Kasumi-1 (cell line): ENCODE measurements around the gene PIK3C2G.
"Not testable (repeated sequence)": the region's sequence is repeated elsewhere in the genome, so short reads cannot be mapped to it uniquely, and the experiment has no call there.

Experiments
- DNase-seq, 2 experiments: peaks; one replicate each; lab custom pipeline; 2025; lab: John Stamatoyannopoulos, UW

The PIK3C2G gene

GRCh38 chr12:18261273-18261672 lies at the start of gene PIK3C2G:
Gene PIK3C2G (plus strand): TSS chr12:18261518. CDS start chr12:18282082, 20,564 bp downstream.
- DNase-seq: no peak

GRCh38 chr12:18217966-18218365 lies 43.4 kb upstream of the PIK3C2G start:
- DNase-seq: no peak

GRCh38 chr12:18221726-18222125 lies 39.6 kb upstream of the PIK3C2G start:
- no peak for DNase-seq

GRCh38 chr12:18222699-18223098 lies 38.6 kb upstream of the PIK3C2G start:
- no peak for DNase-seq

- peak; percentile 86 to 94 for DNase-seq
These were observed 36.6 kb upstream of the PIK3C2G start for GRCh38 chr12:18224745-18225144.

- no peak for DNase-seq
These were observed 21.8 kb upstream of the PIK3C2G start for GRCh38 chr12:18239526-18239925.

GRCh38 chr12:18242380-18243089 lies 18.8 kb upstream of the PIK3C2G start:
- DNase-seq: no peak

- no peak for DNase-seq
These were observed 18.1 kb upstream of the PIK3C2G start for GRCh38 chr12:18243238-18243637.

- peak in 1 of 2 experiments; percentile 25 for DNase-seq
These were observed 15.3 kb upstream of the PIK3C2G start for GRCh38 chr12:18246066-18246465.

- peak; percentile 92 to 96 for DNase-seq
These were observed 10.9 kb upstream of the PIK3C2G start for GRCh38 chr12:18250313-18250916.

GRCh38 chr12:18254081-18254480 lies 7.2 kb upstream of the PIK3C2G start:
- DNase-seq: no peak

- not testable (repeated sequence) for DNase-seq
These were observed 6.3 kb upstream of the PIK3C2G start for GRCh38 chr12:18255004-18255403.

GRCh38 chr12:18257251-18257650 lies 4.1 kb upstream of the PIK3C2G start:
- DNase-seq: no peak

- DNase-seq: no peak
These were observed 2.4 kb upstream of the PIK3C2G start for GRCh38 chr12:18258929-18259328.

GRCh38 chr12:18259906-18260682 lies 1.2 kb upstream of the PIK3C2G start:
- DNase-seq: no peak

GRCh38 chr12:18261906-18262305 lies 588 bp downstream of the PIK3C2G start:
- no peak for DNase-seq

GRCh38 chr12:18262514-18262913 lies 1.2 kb downstream of the PIK3C2G start:
- DNase-seq: no peak

GRCh38 chr12:18264581-18265075 lies 3.3 kb downstream of the PIK3C2G start:
- no peak for DNase-seq

- no peak for DNase-seq
These were observed 6.2 kb downstream of the PIK3C2G start for GRCh38 chr12:18267427-18268099.

- no peak for DNase-seq
These were observed 9.7 kb downstream of the PIK3C2G start for GRCh38 chr12:18270958-18271460.

- DNase-seq: no peak
These were observed 14.7 kb downstream of the PIK3C2G start for GRCh38 chr12:18275981-18276380.

- no peak for DNase-seq
These were observed 15.9 kb downstream of the PIK3C2G start for GRCh38 chr12:18277196-18277595.
